ENCODE results near the gene PDXDC1. TPM values are rescaled to one million over a fixed set of nuclear protein-coding genes. Genes with fewer than 3 reads are reported as not detected.
"Not testable (repeated sequence)": the region's sequence is repeated elsewhere in the genome, so short reads cannot be mapped to it uniquely, and the experiment has no call there.

Gene PDXDC1
- total RNA-seq, 1 donor from 2014 or later: 81.3 TPM

DNA sequence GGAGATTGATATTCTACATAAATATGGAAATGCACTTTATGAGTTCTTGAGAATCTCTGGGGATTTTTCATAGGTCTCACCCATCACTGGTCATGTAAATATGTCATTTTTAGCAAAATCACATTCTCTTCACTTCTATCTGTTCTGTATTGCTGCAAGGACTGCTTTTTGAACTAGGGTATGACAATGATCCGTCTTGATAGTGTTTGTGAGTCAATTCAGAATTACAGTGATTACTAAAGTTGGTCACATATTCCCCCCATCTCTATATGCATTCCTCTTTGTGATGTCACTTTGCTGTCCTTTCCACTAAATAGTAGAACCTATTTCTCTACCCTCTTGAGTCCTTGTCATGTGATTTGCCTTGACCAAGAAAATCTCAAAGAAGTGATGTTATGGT lies 206.1 kb downstream of the PDXDC1 start:
- not testable (repeated sequence) for H3K4me1 Mint-ChIP-seq (ENCODE audit: low read depth, unreplicated experiment); DNase-seq; H3K36me3 Mint-ChIP-seq (ENCODE audit: unreplicated experiment); H3K9me3 Mint-ChIP-seq (ENCODE audit: unreplicated experiment); H3K4me3 Mint-ChIP-seq (ENCODE audit: unreplicated experiment); H3K27ac Mint-ChIP-seq (ENCODE audit: unreplicated experiment); H3K27me3 Mint-ChIP-seq (ENCODE audit: unreplicated experiment)

DNA sequence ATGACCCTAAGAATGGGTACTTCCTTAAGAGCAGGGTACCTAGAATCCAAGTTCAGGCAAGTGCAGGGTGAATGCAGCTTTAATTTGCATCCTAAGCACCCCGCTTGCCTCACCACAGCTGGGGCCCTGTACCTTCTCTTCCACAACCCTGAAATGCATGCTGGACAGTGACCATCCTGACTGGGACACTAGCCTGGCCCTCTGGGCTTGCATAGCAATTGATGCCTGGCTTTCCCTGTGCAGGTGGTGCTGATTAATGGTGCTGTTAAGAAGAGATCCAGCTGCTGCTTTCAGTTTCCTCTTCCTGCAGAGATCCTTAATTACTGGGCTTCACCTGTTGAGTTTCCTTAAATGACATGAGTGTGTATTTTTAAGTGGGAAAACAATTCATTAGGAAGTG lies 209.2 kb downstream of the PDXDC1 start:
- not testable (repeated sequence) for H3K9me3 Mint-ChIP-seq (ENCODE audit: unreplicated experiment)

More for the DNA sequence above, 209.2 kb downstream of the PDXDC1 start:
- H3K4me3 Mint-ChIP-seq (ENCODE audit: unreplicated experiment); H3K4me1 Mint-ChIP-seq (ENCODE audit: low read depth, unreplicated experiment); H3K36me3 Mint-ChIP-seq (ENCODE audit: unreplicated experiment); H3K27ac Mint-ChIP-seq (ENCODE audit: unreplicated experiment); H3K27me3 Mint-ChIP-seq (ENCODE audit: unreplicated experiment); DNase-seq: not testable (repeated sequence)

Small RNA genes within 50 kb of the gene (microRNA-seq; reads per million reads assigned to microRNA genes)
- gene MIR1972-1 (ENCODE audit: unreplicated experiment) (not detected), gene MIR3180-4 (ENCODE audit: unreplicated experiment) (not detected), gene MIR6511A1 (ENCODE audit: unreplicated experiment) (not detected), gene MIR6511B2 (ENCODE audit: unreplicated experiment) (not detected), gene MIR6770-1 (ENCODE audit: unreplicated experiment) (not detected)

Other genes starting within 250 kb of the PDXDC1 start
- 21.2 TPM for gene NPIPA2, start 232.5 kb upstream of the PDXDC1 start, total RNA-seq (ENCODE audit: unreplicated experiment)
- 74.8 TPM for gene NOMO1, start 141.3 kb upstream of the PDXDC1 start, total RNA-seq (ENCODE audit: unreplicated experiment)
- gene NPIPA1, start 37.6 kb upstream of the PDXDC1 start, total RNA-seq (ENCODE audit: unreplicated experiment): 216 TPM
- 71.1 TPM for gene NTAN1, start 81.0 kb downstream of the PDXDC1 start, total RNA-seq (ENCODE audit: unreplicated experiment)
- 50.0 TPM for gene RRN3, start 119.2 kb downstream of the PDXDC1 start, total RNA-seq (ENCODE audit: unreplicated experiment)